ENCODE measurements around the gene PHF19.

PHF19 gene

DNA sequence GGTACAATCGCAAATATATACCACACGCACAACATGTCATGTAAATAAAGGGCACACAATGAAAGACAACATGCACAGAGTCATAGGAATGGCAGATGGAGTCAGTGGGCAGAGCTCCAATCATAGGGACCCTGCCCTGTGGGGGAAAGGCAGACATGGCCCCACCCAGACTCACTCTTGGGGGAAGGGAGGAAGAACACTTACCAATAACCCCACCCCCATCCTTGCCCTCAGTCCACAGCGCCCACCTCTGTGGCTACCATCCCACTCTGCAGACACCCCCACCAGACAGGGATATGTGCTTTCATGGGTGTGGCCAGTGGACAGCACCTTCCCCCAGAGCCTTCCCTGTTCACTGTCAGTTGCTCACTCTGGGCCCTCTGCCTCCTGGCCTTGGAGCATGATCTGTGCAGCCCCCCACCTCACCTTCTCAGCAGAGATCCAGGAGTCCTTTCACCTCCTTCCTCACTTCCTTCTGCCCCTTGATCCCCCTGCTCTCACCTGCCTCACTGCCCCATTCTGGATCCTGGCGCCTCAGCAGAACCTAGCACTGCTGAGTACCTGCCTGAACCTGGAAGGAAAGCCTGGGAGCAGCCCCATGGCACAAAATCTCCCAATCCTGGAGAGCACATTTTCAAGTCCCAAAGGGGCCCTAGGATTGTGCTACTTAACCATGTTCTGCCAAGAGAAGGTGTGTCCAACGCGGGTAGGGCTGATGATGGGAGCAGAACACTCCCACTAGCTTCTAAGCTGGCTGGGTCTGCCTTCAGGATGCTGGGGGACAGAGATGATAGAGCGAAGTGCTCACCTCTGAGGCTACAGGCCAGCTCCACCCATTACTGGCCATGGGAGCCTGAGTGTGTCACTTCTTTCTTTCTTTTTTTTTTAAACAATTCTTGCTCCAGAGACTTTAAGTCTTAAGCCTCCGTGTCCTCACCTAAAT, 1.5 kb upstream of the PHF19 start:
- TF ChIP-seq CTCF (conservative IDR thresholded peaks at IDR 0.05) = no peak
- no peak for TF ChIP-seq ZFX (IDR thresholded peaks at IDR 0.05)
- peak overlapping the region; percentile 68; the same call in 1 of the 2 replicates for H3K27ac ChIP-seq

DNA sequence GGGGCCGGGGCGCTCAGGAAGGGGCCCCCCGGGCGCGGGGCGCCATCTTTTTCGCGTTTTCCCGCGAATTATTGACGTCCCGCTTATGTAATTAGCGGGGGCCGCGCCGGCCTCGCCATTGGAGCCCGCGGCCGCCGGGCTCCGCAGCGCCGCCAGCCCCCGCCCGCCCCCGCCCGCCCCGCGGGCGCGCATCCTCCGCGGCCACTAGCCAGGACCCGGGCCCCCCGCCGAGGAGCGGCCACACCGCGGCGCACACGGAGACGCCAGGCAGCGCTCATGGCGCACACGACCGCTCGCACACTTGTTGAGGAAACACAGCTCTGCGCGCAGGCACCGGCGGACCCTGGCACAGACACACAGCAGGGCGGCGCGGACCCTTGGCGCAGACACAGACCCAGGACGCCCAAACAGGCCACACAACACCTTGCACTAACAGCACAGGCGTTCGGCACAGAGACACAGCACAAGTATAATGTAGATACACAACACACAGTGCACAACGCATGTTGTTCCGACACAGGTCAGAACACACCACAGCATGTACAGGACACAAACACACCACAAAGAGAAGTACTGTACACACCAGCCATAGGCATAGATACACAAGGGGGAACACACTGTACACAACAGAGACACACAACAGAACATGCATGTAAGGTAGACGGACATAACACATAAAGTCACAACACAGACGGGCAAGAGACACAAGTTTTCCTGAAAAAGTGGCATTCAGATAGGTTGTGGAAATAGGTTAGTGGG, 467 bp upstream of the PHF19 start:
- peak overlapping the region; percentile 68 for H3K27ac ChIP-seq
- TF ChIP-seq CTCF (conservative IDR thresholded peaks at IDR 0.05) = no peak; the same call in 1 of the 2 replicates
- TF ChIP-seq ZFX (IDR thresholded peaks at IDR 0.05) = 0 out of 2 replicates have a peak, but pooled peaks have one; percentile 18

DNA sequence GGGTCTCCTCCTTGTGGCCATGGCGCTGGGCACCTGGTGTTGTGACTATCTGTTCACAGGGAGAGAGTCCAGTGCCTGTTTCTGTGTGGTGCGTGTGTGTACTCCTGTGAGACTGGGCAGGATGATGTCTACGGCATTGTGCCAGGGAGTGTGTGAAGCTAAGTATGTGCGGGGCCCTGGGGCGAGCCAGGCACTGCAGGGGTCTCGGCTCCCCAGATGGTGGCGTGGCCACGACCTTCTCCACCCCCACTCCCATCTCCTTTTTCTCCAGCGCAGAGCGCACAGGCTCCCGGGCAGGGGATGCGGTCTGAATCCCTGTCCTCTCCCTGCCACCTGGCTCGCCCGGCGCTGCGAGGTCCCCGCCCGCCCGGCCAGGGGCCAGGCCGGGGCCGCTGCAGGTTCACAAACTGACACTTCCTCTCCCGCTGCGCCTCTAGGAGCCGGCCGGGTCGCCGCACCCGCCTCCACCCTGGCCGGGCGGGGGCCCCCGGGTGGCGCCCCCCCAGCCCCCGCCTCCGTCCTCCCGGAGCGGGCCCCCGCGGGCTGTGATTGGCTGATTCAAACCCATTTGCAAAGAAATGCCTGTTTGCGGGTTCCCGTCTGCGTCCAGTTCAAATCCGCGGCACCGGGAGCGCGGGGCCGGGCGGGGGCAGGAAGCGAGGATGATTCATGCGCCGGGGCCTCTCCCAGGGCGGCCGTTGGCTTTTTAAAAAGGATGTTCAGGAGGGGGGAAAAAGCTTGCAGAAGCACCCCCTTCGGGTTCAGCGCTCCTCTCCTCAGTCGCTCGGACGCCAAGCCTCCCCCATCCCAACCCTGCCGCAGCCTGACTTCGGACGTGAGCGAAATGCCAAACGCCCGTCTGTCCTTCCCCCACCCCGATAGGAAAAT, 790 bp downstream of the PHF19 start:
- TF ChIP-seq ZFX (IDR thresholded peaks at IDR 0.05) (no peak), CTCF (conservative IDR thresholded peaks at IDR 0.05) (no peak)
- peak overlapping the region; percentile 68 for H3K27ac ChIP-seq

GRCh38 chr9:120875643-120875953, 1.4 kb downstream of the PHF19 start:
- no peak overlapping the region for H3K27ac ChIP-seq
- TF ChIP-seq CTCF (conservative IDR thresholded peaks at IDR 0.05) = no peak
- TF ChIP-seq ZFX (IDR thresholded peaks at IDR 0.05) = no peak

GRCh38 chr9:120875195-120875565, 1.8 kb downstream of the PHF19 start:
- no peak for TF ChIP-seq ZFX (IDR thresholded peaks at IDR 0.05)
- no peak for TF ChIP-seq CTCF (conservative IDR thresholded peaks at IDR 0.05)
- H3K27ac ChIP-seq = no peak overlapping the region

- no peak for TF ChIP-seq ZFX (IDR thresholded peaks at IDR 0.05)
- TF ChIP-seq CTCF (conservative IDR thresholded peaks at IDR 0.05) = no peak
- H3K27ac ChIP-seq = no peak overlapping the region
Measured at GRCh38 chr9:120874226-120875194, 2.5 kb downstream of the PHF19 start.
